Chondrocyte (in vitro differentiated cells): ENCODE data around the gene NPAS3. TPM values are rescaled to one million over a fixed set of nuclear protein-coding genes. Genes with fewer than 3 reads are reported as not detected.

ENCODE experiments used
- DNase-seq: peaks from one replicate; pipeline ENCODE4 v3.0.0; 2021; ENCODE audit warnings: mixed read lengths, low spot score
- H3K27ac Mint-ChIP-seq: one replicate; pipeline ENCODE4 v1.8.0; 2021; ENCODE audit warnings: mild to moderate bottlenecking, moderate library complexity, mixed read lengths; ENCODE audit not compliant: unreplicated experiment
- H3K27me3 Mint-ChIP-seq: 2 replicates; pipeline ENCODE4 v1.8.0; 2021; ENCODE audit warnings: low read depth, mixed read lengths
- H3K36me3 Mint-ChIP-seq: 2 replicates; pipeline ENCODE4 v1.8.0; 2021; ENCODE audit warnings: low read depth, mixed read lengths
- H3K4me1 Mint-ChIP-seq: 2 replicates; pipeline ENCODE4 v1.8.0; 2021; ENCODE audit warnings: low read depth, mild to moderate bottlenecking, mixed read lengths
- H3K4me3 Mint-ChIP-seq: one replicate; pipeline ENCODE4 v1.8.0; 2021; ENCODE audit warnings: mild to moderate bottlenecking, moderate library complexity, mixed read lengths; ENCODE audit not compliant: unreplicated experiment
- H3K9me3 Mint-ChIP-seq: 2 replicates; pipeline ENCODE4 v1.8.0; 2021; ENCODE audit warnings: low read depth, mixed read lengths
- CTCF ChIP-seq: fragments of 200-600 bp; sonication (generic); IDR thresholded peaks from 2 replicates; pipeline ENCODE4 v1.5.0; 2021; ENCODE audit warnings: antibody characterized with exemption, mild to moderate bottlenecking, moderate library complexity
- total RNA-seq: library from RNA; stranded (reverse); gene quantifications from 3 replicates; pipeline ENCODE4 v1.2.1, GENCODE V29; 2021

The NPAS3 gene
- total RNA-seq, 1 donor from 2014 or later = 2.6 TPM

GRCh38 chr14:33477797-33478196 lies 539.1 kb downstream of the NPAS3 start:
- Mint-ChIP-seq H3K4me3 (no peak overlapping the region), H3K36me3 (no peaks in the 10 kb centered on the region), H3K27ac (no peak overlapping the region), H3K9me3 (no peaks in the 10 kb centered on the region), H3K27me3 (no peaks in the 10 kb centered on the region), H3K4me1 (no peaks in the 10 kb centered on the region)
- DNase-seq = no peak
- TF ChIP-seq CTCF = no peak

GRCh38 chr14:33480071-33480886 lies 541.6 kb downstream of the NPAS3 start:
- Mint-ChIP-seq H3K4me1 (peaks cover 8% of the 10 kb centered on the region), H3K27me3 (no peaks in the 10 kb centered on the region), H3K9me3 (no peaks in the 10 kb centered on the region), H3K27ac (no peak overlapping the region), H3K4me3 (no peak overlapping the region), H3K36me3 (no peaks in the 10 kb centered on the region)
- no peak for DNase-seq
- no peak for TF ChIP-seq CTCF

DNA sequence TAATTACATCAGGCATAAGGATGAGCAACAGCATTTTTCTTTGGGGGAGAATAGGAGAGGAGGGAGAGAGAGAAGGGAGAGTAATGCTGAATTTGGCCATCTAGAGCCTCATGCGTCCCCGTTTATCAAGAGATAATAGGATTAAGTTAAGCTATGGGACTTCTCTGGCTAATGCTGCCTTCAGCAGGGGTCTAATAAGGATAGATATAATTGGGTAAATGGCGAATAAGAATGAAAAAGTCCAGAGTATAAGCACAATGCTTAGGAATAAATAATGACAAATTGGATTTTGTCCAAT lies 542.2 kb downstream of the NPAS3 start:
- H3K4me1 Mint-ChIP-seq = peaks cover 8% of the 10 kb centered on the region
- H3K4me3 Mint-ChIP-seq = no peak overlapping the region
- no peaks in the 10 kb centered on the region for H3K27me3 Mint-ChIP-seq
- no peaks in the 10 kb centered on the region for H3K9me3 Mint-ChIP-seq
- no peak for DNase-seq
- H3K36me3 Mint-ChIP-seq = no peaks in the 10 kb centered on the region
- no peak overlapping the region for H3K27ac Mint-ChIP-seq
- TF ChIP-seq CTCF = no peak

GRCh38 chr14:33483110-33483509 lies 544.4 kb downstream of the NPAS3 start:
- H3K4me1 Mint-ChIP-seq = peaks cover 8% of the 10 kb centered on the region
- no peaks in the 10 kb centered on the region for H3K36me3 Mint-ChIP-seq
- no peak overlapping the region for H3K4me3 Mint-ChIP-seq
- TF ChIP-seq CTCF = no peak
- H3K27ac Mint-ChIP-seq = no peak overlapping the region
- no peak for DNase-seq
- H3K27me3 Mint-ChIP-seq = no peaks in the 10 kb centered on the region
- H3K9me3 Mint-ChIP-seq = no peaks in the 10 kb centered on the region

- Mint-ChIP-seq H3K27ac (no peak overlapping the region), H3K27me3 (no peaks in the 10 kb centered on the region), H3K9me3 (no peaks in the 10 kb centered on the region), H3K36me3 (no peaks in the 10 kb centered on the region), H3K4me3 (no peak overlapping the region), H3K4me1 (peaks cover 8% of the 10 kb centered on the region)
- no peak for TF ChIP-seq CTCF
- DNase-seq = no peak
Observed at GRCh38 chr14:33483541-33483940, 544.9 kb downstream of the NPAS3 start.
